GM18517 (cell line): ENCODE measurements around the gene FSTL1.

Source experiments
- ATAC-seq: cut with Tn5 transposase; IDR thresholded peaks from one replicate; pipeline ENCODE4 v1.9.1; 2021; ENCODE audit warnings: mild to moderate bottlenecking, moderate library complexity; ENCODE audit not compliant: unreplicated experiment

The FSTL1 gene

GRCh38 chr3:120469440-120469839 lies 18.6 kb upstream of the FSTL1 start:
- ATAC-seq: no peak

- no peak for ATAC-seq
These were observed 18.0 kb upstream of the FSTL1 start for GRCh38 chr3:120468635-120469295.

GRCh38 chr3:120462409-120462959 lies 11.7 kb upstream of the FSTL1 start:
- no peak for ATAC-seq

GRCh38 chr3:120461416-120461815 lies 10.6 kb upstream of the FSTL1 start:
- no peak for ATAC-seq

GRCh38 chr3:120460862-120461261 lies 10.1 kb upstream of the FSTL1 start:
- ATAC-seq: no peak

GRCh38 chr3:120460181-120460790 lies 9.5 kb upstream of the FSTL1 start:
- ATAC-seq: no peak

GRCh38 chr3:120459196-120459595 lies 8.4 kb upstream of the FSTL1 start:
- no peak for ATAC-seq

- no peak for ATAC-seq
These were observed 7.0 kb upstream of the FSTL1 start for GRCh38 chr3:120457827-120458226.

GRCh38 chr3:120454076-120454689 lies 3.4 kb upstream of the FSTL1 start:
- ATAC-seq: no peak

GRCh38 chr3:120452816-120453215 lies 2.0 kb upstream of the FSTL1 start:
- ATAC-seq: no peak

- ATAC-seq: no peak
These were observed 1.0 kb upstream of the FSTL1 start for GRCh38 chr3:120451806-120452205.

GRCh38 chr3:120451272-120451761 lies 525 bp upstream of the FSTL1 start:
- ATAC-seq: no peak

GRCh38 chr3:120449701-120450599 lies 842 bp downstream of the FSTL1 start:
- ATAC-seq: no peak

GRCh38 chr3:120449251-120449650 lies 1.5 kb downstream of the FSTL1 start:
- ATAC-seq: no peak

- no peak for ATAC-seq
These were observed 2.0 kb downstream of the FSTL1 start for GRCh38 chr3:120448756-120449155.

GRCh38 chr3:120446891-120447668 lies 3.7 kb downstream of the FSTL1 start:
- ATAC-seq: no peak

GRCh38 chr3:120445654-120446053 lies 5.1 kb downstream of the FSTL1 start:
- ATAC-seq: no peak

- no peak for ATAC-seq
These were observed 7.1 kb downstream of the FSTL1 start for GRCh38 chr3:120443626-120444123.

GRCh38 chr3:120442975-120443517 lies 7.7 kb downstream of the FSTL1 start:
- ATAC-seq: no peak

- ATAC-seq: no peak
These were observed 9.0 kb downstream of the FSTL1 start for GRCh38 chr3:120441776-120442175.
